Stimulated activated naive CD4-positive, alpha-beta T cell (primary cell): Measurements from ENCODE around the gene ATF7.
"Not testable (repeated sequence)": the region's sequence is repeated elsewhere in the genome, so short reads cannot be mapped to it uniquely, and the experiment has no call there.

Source experiments
- DNase-seq, 6 experiments: peaks; one replicate each; lab custom pipeline; 2025; lab: John Stamatoyannopoulos, UW

ATF7 gene

GRCh38 chr12:53625946-53626701, at the start of gene ATF7:
ATF7 (minus strand) TSS chr12:53626382; CDS start chr12:53601000, 25,382 bp downstream.
- DNase-seq, result peak; percentile 95 to 100 (median 98)

- no peak for DNase-seq
Measured at GRCh38 chr12:53674977-53675700, 49.0 kb upstream of the ATF7 start.

GRCh38 chr12:53670971-53671370, 44.8 kb upstream of the ATF7 start:
- DNase-seq, result no peak

GRCh38 chr12:53670308-53670707, 44.1 kb upstream of the ATF7 start:
- DNase-seq, result no peak

DNA sequence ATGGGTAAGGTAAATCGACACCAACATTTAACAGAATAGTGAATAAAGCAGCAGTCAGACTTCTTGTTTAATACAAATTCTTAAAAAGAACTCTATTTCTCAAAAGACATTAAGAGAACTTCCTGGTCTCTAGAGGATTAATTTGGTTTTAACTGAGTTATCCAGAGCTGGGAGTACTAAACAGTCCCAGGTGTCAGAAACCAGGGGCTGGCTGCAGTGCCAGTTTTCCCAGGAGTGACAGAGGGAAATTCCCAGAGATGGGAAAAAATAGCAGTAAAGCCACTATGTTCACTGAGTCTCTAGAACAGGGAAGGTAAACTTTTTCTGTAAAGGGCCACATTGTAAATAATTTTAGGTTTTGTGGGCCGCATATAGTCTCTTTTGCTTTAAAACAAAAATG, 40.9 kb upstream of the ATF7 start:
- no peak for DNase-seq

- no peak for DNase-seq
Measured at GRCh38 chr12:53664936-53665335, 38.8 kb upstream of the ATF7 start.

DNA sequence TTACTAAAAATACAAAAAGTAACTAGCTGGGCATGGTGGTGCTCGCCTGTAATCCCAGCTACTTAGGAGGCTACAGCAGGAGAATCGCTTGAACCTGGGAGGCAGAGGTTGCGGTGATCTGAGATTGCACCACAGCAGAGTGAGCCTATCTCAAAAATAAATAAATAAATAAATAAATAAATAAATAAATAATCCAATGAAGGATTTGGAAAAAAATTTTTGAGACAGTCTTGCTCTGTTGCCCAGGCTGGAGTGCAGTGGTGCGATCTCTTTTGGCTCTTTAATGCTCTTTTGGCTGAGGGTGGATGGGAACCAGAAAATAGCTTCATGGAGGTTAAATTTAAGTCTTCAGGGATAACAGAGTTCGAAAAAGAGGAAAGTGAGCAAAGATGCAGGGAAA, 38.0 kb upstream of the ATF7 start:
- no peak for DNase-seq

- DNase-seq, result no peak
Measured at GRCh38 chr12:53660041-53660440, 33.9 kb upstream of the ATF7 start.

- DNase-seq, result no peak
Measured at GRCh38 chr12:53659571-53659981, 33.4 kb upstream of the ATF7 start.

DNA sequence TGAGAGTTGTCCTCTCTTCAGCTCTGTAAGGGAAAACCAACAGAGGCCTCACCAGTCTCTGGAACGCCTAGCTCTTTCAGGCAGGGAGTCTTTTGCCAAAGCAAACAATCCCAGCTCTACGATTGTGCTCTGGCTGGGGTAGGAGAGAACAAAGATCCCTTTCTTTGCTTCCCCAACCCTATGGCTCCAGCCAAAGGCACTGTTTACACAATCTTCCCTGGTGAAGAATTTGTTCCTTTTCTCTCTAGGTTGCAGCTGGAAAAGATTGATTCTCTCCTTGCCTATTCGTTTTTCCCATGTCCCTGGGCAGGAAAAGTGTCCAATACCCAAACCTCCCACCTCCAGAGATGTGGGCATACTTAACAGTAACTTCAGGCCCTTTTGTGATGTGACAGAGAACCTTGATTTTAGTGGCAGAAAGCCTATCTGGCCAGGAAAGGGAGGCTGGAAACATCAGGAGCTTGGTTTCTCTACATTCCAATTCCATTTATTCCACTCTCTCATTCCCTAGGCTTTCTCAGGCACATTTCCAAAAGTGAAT, 32.9 kb upstream of the ATF7 start:
- DNase-seq, result no peak

- no peak for DNase-seq
Measured at GRCh38 chr12:53657041-53657440, 30.9 kb upstream of the ATF7 start.

- DNase-seq, result no peak
Measured at GRCh38 chr12:53653595-53653994, 27.4 kb upstream of the ATF7 start.

- DNase-seq, result no peak
Measured at GRCh38 chr12:53652366-53652765, 26.2 kb upstream of the ATF7 start.

DNA sequence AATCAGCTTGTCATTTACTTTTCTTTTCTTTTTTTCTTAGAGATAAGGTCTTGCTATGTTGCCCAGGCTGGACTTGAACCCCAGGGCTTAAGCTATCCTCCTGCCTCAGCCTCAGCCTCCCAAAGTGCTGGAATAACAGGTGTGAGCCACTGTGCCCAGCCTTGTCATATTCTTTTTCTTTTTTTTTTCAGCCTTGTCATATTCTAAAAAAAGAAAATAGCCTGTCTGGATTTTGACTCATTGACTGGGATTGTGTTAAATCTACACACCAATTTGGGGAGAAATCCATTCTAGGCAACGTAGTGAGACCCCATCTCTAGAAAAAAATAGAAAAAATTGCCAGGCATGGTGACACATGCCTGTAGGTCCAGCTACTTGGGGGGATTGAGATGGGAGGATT, 25.6 kb upstream of the ATF7 start:
- no peak for DNase-seq

DNA sequence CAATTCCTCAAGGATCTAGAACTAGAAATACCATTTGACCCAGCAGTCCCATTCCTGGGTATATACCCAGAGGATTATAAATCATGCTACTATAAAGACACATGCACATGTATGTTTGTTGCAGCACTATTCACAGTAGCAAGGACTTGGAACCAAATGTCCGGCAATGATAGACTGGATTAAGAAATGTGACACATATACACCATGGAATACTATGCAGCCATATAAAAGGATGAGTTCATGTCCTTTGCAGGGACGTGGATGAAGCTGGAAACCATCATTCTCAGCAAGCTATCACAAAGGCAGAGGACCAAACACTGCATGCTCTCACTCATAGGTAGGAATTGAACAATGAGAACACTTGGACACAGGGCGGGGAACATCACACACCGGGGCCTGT, 20.1 kb upstream of the ATF7 start:
- not testable (repeated sequence) for DNase-seq

DNA sequence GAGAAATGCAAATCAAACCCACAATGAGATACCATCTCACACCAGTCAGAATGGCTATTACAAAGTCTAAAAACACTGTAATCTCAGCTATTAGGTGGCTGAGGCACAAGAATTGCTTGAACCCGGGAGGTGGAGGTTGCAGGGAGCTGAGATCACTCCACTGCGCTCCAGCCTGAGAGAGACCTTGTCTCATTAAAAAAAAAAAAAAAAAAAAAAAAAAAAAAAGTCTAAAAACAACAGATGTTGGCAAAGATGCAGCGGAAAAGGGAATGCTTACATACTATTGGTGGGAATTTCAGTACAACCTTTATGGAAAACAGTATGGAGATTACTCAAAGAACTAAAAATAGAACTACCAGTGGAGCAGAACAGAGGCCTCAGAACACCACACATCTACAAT, 19.0 kb upstream of the ATF7 start:
- DNase-seq, result no peak

DNA sequence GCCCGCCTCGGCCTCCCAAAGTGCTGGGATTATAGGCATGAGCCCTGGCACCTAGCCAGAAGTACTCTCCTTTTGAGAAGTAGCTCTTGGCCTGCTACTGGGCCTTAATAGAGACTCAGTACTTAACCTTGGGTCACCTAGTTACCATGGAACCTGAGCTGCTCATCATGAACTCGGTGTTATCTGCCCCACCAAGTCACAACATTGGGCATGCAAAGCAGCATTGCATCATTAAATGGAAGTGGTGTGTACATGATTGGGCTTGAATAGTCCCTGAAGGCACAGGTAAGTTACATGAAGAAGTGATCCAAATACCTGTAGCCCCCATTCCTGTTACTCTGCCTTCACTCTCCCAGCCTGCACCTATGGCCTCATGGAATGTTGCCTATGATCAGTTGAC, 18.0 kb upstream of the ATF7 start:
- no peak for DNase-seq

DNA sequence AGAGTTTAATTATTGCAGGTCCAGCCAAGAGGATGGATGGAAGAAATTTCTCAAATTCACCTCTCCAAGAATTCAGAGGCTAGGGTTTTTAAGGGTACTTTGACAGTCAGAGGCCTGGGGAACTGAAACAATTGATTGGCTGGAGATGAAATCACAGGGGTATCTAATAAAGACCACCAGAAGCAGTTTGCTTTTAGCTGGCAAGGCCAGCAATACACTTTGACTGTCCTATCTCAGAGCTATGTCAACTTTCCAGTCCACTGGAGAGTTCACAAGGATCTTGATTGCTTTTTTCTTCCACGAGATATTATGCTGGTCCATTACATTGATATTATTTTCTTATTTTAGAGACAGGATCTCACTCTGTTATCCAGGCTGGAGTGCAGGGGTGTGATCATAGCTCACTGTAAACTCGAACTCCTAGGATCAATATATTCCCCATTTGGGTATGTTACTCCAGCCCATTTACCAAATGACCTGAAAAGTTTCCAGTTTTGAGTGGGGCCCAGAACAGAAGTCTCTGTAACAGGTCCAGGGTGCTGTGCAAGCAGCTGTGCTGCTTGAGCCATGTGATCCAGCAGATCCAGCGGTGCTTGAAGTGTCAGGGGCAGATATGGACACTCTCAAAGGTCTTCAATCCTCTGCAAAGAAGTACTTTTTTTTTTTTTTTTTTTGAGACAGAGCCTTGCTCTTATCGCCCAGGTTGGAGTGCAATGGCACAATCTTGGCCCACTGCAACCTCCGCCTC, 17.2 kb upstream of the ATF7 start:
- no peak for DNase-seq

- no peak for DNase-seq
Measured at GRCh38 chr12:53638057-53638456, 11.9 kb upstream of the ATF7 start.

- DNase-seq, result no peak
Measured at GRCh38 chr12:53636641-53637040, 10.5 kb upstream of the ATF7 start.

DNA sequence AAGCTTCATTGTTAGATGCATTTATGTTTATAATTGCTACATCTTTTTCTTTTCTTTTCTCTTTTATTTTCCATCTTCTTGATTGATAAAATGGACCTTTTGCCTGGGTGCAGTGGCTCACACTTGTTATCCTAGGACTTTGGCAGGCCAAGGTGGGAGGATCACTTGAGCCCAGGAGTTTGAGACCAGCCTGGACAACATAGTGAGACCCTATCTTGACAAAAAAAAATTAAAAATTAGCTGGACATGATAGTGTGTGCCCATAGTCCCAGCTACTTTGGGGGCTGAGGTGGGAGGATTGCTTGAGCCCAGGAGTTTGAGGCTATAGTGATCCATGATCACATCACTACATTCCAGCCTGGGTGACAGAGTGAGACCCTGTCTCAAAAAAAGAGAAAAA, 9.5 kb upstream of the ATF7 start:
- DNase-seq, result not testable (repeated sequence)

- no peak for DNase-seq
Measured at GRCh38 chr12:53631721-53632120, 5.5 kb upstream of the ATF7 start.

GRCh38 chr12:53627919-53628318, 1.7 kb upstream of the ATF7 start:
- DNase-seq, result no peak
